ENCODE data around the gene ACBD6. TPM values are rescaled to one million over a fixed set of nuclear protein-coding genes. Genes with fewer than 3 reads are reported as not detected.

The ACBD6 gene
- total RNA-seq, 1 experiment from 2014 or later, result 48.5 TPM

DNA sequence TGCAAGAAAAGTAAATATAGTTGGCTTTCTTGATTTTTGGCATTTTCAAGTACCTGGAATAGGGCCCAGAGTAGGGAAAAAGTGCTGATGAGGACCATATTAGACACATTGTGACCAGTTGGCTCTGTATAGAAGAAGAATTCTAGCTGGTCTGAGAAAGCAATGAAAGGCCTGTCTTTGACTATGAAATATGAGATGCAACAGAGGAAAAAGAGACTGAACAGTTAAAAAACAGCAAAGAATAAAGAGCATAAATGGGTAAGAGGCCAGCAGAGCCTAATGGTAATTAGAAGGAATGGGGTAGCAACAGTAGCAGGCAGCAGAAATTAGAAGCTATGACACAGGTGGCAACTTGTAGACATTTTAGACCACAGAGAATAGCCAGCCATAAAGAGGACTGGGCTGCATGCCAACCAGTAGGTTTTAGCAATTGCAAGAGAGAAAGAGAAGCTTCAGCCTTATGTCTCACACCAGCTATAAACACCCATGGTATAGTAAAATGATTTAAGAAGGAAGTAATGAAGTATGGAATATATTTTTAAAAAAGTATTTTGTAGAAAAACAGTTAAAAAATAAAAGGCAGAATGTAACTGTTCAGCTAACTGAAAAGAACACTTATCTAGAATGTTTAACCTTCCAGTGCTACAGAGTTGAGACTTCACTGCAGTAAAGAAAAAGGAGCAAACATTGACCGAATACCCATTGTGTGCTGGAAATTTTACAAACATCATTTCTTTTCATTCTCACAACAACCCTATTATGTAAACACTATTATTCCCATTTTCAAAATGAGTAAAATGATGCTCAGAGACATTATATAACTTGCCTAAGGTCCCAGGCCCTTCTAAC lies 158.2 kb downstream of the ACBD6 start:
- Histone ChIP-seq H3K9me3 (ENCODE audit: control insufficient read depth, insufficient read depth, low read depth, low read length) (no peaks in the 10 kb centered on the region), H3K27me3 (ENCODE audit: control insufficient read depth, insufficient read depth, low read length) (no peaks in the 10 kb centered on the region), H3K4me3 (ENCODE audit: low read depth in 2 of 2, low read length in 2 of 2) (no peak overlapping the region), H3K36me3 (ENCODE audit: control insufficient read depth, insufficient read depth, low read length) (no peaks in the 10 kb centered on the region), H3K27ac (ENCODE audit: low read length) (no peak overlapping the region), H3K4me1 (ENCODE audit: control insufficient read depth, insufficient read depth, low read length) (peaks cover 3% of the 10 kb centered on the region; the same call in 1 of the 2 replicates)
- CTCF ChIA-PET, result no interaction called here
- intact Hi-C loops (cut with micrococcal nuclease; ENCODE audit: unreplicated experiment), result no loop called here
- TF ChIP-seq POLR2AphosphoS5 (IDR thresholded peaks at IDR 0.05; ENCODE audit: low read depth, low read length), result no peak
- no peak for TF ChIP-seq TCF7L2 (IDR thresholded peaks at IDR 0.05; ENCODE audit: low read depth, low read length)
- no peak for TF ChIP-seq SIN3A (IDR thresholded peaks at IDR 0.05; ENCODE audit: borderline replicate concordance, insufficient read depth, low read depth, low read length)
- TF ChIP-seq, protein P1, sequence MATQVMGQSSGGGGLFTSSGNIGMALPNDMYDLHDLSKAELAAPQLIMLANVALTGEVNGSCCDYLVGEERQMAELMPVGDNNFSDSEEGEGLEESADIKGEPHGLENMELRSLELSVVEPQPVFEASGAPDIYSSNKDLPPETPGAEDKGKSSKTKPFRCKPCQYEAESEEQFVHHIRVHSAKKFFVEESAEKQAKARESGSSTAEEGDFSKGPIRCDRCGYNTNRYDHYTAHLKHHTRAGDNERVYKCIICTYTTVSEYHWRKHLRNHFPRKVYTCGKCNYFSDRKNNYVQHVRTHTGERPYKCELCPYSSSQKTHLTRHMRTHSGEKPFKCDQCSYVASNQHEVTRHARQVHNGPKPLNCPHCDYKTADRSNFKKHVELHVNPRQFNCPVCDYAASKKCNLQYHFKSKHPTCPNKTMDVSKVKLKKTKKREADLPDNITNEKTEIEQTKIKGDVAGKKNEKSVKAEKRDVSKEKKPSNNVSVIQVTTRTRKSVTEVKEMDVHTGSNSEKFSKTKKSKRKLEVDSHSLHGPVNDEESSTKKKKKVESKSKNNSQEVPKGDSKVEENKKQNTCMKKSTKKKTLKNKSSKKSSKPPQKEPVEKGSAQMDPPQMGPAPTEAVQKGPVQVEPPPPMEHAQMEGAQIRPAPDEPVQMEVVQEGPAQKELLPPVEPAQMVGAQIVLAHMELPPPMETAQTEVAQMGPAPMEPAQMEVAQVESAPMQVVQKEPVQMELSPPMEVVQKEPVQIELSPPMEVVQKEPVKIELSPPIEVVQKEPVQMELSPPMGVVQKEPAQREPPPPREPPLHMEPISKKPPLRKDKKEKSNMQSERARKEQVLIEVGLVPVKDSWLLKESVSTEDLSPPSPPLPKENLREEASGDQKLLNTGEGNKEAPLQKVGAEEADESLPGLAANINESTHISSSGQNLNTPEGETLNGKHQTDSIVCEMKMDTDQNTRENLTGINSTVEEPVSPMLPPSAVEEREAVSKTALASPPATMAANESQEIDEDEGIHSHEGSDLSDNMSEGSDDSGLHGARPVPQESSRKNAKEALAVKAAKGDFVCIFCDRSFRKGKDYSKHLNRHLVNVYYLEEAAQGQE (IDR thresholded peaks at IDR 0.05; ENCODE audit: insufficient read depth in 1 of 2, low read depth in 2 of 2, low read length in 1 of 2), result no peak
- TF ChIP-seq, protein P2, sequence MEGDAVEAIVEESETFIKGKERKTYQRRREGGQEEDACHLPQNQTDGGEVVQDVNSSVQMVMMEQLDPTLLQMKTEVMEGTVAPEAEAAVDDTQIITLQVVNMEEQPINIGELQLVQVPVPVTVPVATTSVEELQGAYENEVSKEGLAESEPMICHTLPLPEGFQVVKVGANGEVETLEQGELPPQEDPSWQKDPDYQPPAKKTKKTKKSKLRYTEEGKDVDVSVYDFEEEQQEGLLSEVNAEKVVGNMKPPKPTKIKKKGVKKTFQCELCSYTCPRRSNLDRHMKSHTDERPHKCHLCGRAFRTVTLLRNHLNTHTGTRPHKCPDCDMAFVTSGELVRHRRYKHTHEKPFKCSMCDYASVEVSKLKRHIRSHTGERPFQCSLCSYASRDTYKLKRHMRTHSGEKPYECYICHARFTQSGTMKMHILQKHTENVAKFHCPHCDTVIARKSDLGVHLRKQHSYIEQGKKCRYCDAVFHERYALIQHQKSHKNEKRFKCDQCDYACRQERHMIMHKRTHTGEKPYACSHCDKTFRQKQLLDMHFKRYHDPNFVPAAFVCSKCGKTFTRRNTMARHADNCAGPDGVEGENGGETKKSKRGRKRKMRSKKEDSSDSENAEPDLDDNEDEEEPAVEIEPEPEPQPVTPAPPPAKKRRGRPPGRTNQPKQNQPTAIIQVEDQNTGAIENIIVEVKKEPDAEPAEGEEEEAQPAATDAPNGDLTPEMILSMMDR (IDR thresholded peaks at IDR 0.05), result no peak
- BruUV-seq (replicated peaks), result no TSS peak
- no peak for ATAC-seq
- in situ Hi-C loops (cut with HindIII; ENCODE audit: low pct_unique_long_range_greater_than_20kb, low sequenced_read_pairs), result no loop called here
- POLR2A ChIA-PET, result interaction anchor here (0.6 kb wide), 1 partner anchor 140 kb away, joined by 4 read pairs; no protein-coding TSS in a partner anchor
- DNase-seq (ENCODE audit: low read depth, low spot score), result no peak

DNA sequence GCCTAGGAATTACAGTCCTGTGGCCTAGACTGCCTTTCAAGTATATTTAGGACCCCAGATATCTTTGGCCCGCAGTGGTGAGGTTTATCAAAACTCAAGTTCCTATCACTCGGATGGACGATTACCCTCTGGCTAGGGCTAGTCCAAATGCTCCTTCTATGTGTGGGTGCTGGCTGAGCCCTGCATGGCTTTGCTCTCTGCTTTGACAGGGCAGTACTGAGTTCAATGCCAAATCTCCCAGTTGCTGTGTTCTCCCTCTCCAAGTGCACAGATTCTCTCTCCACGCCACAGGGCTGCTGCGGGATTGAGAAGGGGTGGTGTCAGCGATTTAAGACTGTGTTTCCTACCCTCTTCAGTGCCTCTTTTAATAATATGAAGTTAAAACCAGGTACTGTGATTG lies 175.3 kb downstream of the ACBD6 start:
- intact Hi-C loops (cut with micrococcal nuclease; ENCODE audit: unreplicated experiment), result no loop called here

More for the DNA sequence above, 175.3 kb downstream of the ACBD6 start:
- ChIA-PET CTCF (no interaction called here), POLR2A (no interaction called here)
- no peak overlapping the region for H3K27ac ChIP-seq (ENCODE audit: low read length)
- H3K4me1 ChIP-seq (ENCODE audit: control insufficient read depth, insufficient read depth, low read length), result no peaks in the 10 kb centered on the region
- H3K4me3 ChIP-seq (ENCODE audit: low read depth in 2 of 2, low read length in 2 of 2), result no peak overlapping the region
- in situ Hi-C loops (cut with HindIII; ENCODE audit: low pct_unique_long_range_greater_than_20kb, low sequenced_read_pairs), result no loop called here
- H3K27me3 ChIP-seq (ENCODE audit: control insufficient read depth, insufficient read depth, low read length), result no peaks in the 10 kb centered on the region
- H3K36me3 ChIP-seq (ENCODE audit: control insufficient read depth, insufficient read depth, low read length), result no peaks in the 10 kb centered on the region
- no TSS peak for BruUV-seq (replicated peaks)
- no peak for ATAC-seq
- H3K9me3 ChIP-seq (ENCODE audit: control insufficient read depth, insufficient read depth, low read depth, low read length), result no peaks in the 10 kb centered on the region
- no peak for DNase-seq (ENCODE audit: low read depth, low spot score)
- TF ChIP-seq POLR2AphosphoS5 (IDR thresholded peaks at IDR 0.05; ENCODE audit: low read depth, low read length) (no peak), TCF7L2 (IDR thresholded peaks at IDR 0.05; ENCODE audit: low read depth, low read length) (no peak), SIN3A (IDR thresholded peaks at IDR 0.05; ENCODE audit: borderline replicate concordance, insufficient read depth, low read depth, low read length) (no peak)
- TF ChIP-seq, protein P1 (IDR thresholded peaks at IDR 0.05; ENCODE audit: insufficient read depth in 1 of 2, low read depth in 2 of 2, low read length in 1 of 2), result no peak
- TF ChIP-seq, protein P2 (IDR thresholded peaks at IDR 0.05), result no peak

Data from Panc1 (cell line).